ENCODE data around the gene SKAP1. TPM values are rescaled to one million over a fixed set of nuclear protein-coding genes. Genes with fewer than 3 reads are reported as not detected.

The SKAP1 gene
- total RNA-seq, 2 experiments from 2014 or later, result 1.2 TPM; not detected in 1

DNA sequence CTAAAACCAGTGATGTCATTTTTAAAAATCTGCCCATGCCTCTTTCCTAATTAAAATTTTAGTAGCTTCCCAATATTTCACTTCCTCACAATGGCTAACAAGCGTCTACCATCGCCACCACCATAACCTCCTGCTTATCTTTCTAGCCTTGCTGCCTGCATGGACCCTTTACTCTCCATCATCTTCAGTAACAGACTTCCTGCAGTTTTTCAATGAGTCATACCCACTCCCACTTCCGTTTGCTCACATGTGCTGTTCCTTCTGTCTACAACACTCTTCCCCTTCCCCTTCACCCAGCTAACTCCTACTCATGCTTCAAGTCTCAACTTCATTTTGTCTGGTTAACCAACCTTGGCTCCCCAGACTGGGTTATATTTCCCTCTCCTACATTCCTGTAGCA is 12.8 kb upstream of the SKAP1 start:
- ChIA-PET CTCF (ENCODE audit: unreplicated experiment) (interaction anchor here (1.0 kb wide), 1 partner anchor 9 kb away, joined by 4 read pairs; no protein-coding TSS in a partner anchor), POLR2A (interaction anchor here (0.6 to 4.0 kb wide), 5 partner anchors 10 to 137 kb away, joined by 3 to 37 read pairs (median 6); no protein-coding TSS in a partner anchor)
- BruUV-seq (replicated peaks), result no TSS peak

DNA sequence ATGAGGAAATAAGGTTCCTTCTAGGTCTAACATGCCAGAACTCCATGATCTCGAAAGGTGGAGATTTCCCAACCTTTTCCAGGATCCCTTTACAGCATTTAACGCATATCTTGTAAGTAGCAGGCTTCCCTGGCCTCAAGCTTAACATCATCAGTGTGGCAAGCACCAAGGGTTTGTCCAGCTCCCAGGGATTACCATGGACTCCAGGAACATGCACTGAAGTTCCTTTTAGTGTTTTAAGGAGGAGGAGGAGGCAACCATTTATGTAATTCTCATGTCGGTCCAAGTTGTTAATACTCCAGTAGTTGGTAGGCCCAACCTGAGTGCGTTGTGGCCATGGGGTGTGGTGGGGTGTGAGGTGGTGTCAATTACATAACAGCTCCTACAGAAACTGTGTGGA is 11.8 kb upstream of the SKAP1 start:
- Histone ChIP-seq H3K36me3 (ENCODE audit: insufficient read depth, low read length) (no peaks in the 10 kb centered on the region), H3K4me3 (ENCODE audit: low read depth, low read length, poor library complexity, severe bottlenecking) (peak overlapping the region; percentile 46), H3K79me2 (ENCODE audit: insufficient read depth, low read depth, low read length) (no peaks in the 10 kb centered on the region), H2AFZ (ENCODE audit: low read length) (no peak overlapping the region), H3K4me1 (ENCODE audit: insufficient read depth, low read length, poor library complexity, severe bottlenecking) (peaks cover 82% of the 10 kb centered on the region), H3K9me2 (ENCODE audit: insufficient read depth, low read length) (no peaks in the 10 kb centered on the region), H3K27ac (ENCODE audit: low read depth, low read length, poor library complexity, severe bottlenecking) (peak overlapping the region; percentile 96), H3K4me2 (ENCODE audit: low read length) (peak overlapping the region; percentile 83), H3K9me3 (ENCODE audit: low read length) (no peaks in the 10 kb centered on the region), H4K20me1 (ENCODE audit: insufficient read depth, low read length) (no peaks in the 10 kb centered on the region)
- no peak for DNase-seq (ENCODE audit: low spot score)
- intact Hi-C loops (cut with micrococcal nuclease; ENCODE audit: unreplicated experiment), result loop anchor here (1.0 to 2.0 kb wide), 2 partner anchors 10 to 23 kb away; no protein-coding TSS in a partner anchor
- CTCF ChIA-PET (ENCODE audit: unreplicated experiment), result interaction anchor here (1.0 kb wide), 1 partner anchor 10 kb away, joined by 4 read pairs; no protein-coding TSS in a partner anchor
- BruUV-seq (replicated peaks), result TSS peak; percentile 95
- POLR2A ChIA-PET, result interaction anchor here (2.0 to 4.0 kb wide), 3 partner anchors 11 to 89 kb away, joined by 6 to 37 read pairs (median 6); no protein-coding TSS in a partner anchor
- TF ChIP-seq, protein P1, sequence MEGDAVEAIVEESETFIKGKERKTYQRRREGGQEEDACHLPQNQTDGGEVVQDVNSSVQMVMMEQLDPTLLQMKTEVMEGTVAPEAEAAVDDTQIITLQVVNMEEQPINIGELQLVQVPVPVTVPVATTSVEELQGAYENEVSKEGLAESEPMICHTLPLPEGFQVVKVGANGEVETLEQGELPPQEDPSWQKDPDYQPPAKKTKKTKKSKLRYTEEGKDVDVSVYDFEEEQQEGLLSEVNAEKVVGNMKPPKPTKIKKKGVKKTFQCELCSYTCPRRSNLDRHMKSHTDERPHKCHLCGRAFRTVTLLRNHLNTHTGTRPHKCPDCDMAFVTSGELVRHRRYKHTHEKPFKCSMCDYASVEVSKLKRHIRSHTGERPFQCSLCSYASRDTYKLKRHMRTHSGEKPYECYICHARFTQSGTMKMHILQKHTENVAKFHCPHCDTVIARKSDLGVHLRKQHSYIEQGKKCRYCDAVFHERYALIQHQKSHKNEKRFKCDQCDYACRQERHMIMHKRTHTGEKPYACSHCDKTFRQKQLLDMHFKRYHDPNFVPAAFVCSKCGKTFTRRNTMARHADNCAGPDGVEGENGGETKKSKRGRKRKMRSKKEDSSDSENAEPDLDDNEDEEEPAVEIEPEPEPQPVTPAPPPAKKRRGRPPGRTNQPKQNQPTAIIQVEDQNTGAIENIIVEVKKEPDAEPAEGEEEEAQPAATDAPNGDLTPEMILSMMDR (conservative IDR thresholded peaks at IDR 0.05; ENCODE audit: low read length), result no peak
- TF ChIP-seq EZH2phosphoT487 (IDR thresholded peaks at IDR 0.05; ENCODE audit: borderline replicate concordance, low read depth, low read length), result no peak

More for the DNA sequence above, 12.8 kb upstream of the SKAP1 start:
- Histone ChIP-seq H3K79me2 (ENCODE audit: insufficient read depth, low read depth, low read length) (no peaks in the 10 kb centered on the region), H3K4me1 (ENCODE audit: insufficient read depth, low read length, poor library complexity, severe bottlenecking) (peaks cover 79% of the 10 kb centered on the region), H3K9me2 (ENCODE audit: insufficient read depth, low read length) (no peaks in the 10 kb centered on the region), H3K9me3 (ENCODE audit: low read length) (no peaks in the 10 kb centered on the region), H3K36me3 (ENCODE audit: insufficient read depth, low read length) (no peaks in the 10 kb centered on the region), H3K27ac (ENCODE audit: low read depth, low read length, poor library complexity, severe bottlenecking) (peak overlapping the region; percentile 96), H4K20me1 (ENCODE audit: insufficient read depth, low read length) (no peaks in the 10 kb centered on the region), H3K4me2 (ENCODE audit: low read length) (peak overlapping the region; percentile 83), H3K4me3 (ENCODE audit: low read depth, low read length, poor library complexity, severe bottlenecking) (peak overlapping the region; percentile 1), H2AFZ (ENCODE audit: low read length) (no peak overlapping the region)
- no peak for DNase-seq (ENCODE audit: low spot score)
- intact Hi-C loops (cut with micrococcal nuclease; ENCODE audit: unreplicated experiment), result no loop called here
- no peak for TF ChIP-seq EZH2phosphoT487 (IDR thresholded peaks at IDR 0.05; ENCODE audit: borderline replicate concordance, low read depth, low read length)
- TF ChIP-seq, protein P1 (conservative IDR thresholded peaks at IDR 0.05; ENCODE audit: low read length), result no peak

DNA sequence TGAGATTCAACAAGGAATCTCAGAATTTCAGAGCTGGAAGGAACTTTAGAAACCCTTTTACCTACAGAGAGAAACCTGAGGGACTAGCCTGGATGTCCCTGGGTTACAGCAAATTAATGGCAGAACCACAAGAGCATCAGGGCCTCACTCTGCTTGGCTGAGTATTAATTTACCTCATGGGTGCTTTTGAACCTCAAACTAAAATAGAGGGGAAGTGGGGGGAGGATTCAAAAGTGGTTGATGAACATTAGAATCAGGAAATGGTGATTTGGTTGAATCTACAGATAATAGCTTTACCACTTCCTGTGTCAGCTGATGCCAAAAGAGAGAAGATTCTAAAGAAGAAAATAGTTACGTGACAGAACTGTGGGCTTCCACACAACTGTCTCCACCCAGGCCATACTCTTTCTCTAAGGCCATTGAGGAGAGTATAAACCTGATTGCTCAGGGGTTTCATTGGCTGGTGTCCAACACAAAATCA is 11.3 kb upstream of the SKAP1 start:
- peaks cover 88% of the 10 kb centered on the region for H3K4me1 ChIP-seq (ENCODE audit: insufficient read depth, low read length, poor library complexity, severe bottlenecking)
- CTCF ChIA-PET (ENCODE audit: unreplicated experiment), result no interaction called here
- POLR2A ChIA-PET, result interaction anchor here (0.9 to 4.0 kb wide), 4 partner anchors 12 to 89 kb away, joined by 4 to 37 read pairs (median 6); no protein-coding TSS in a partner anchor

More for the DNA sequence above, 11.3 kb upstream of the SKAP1 start:
- DNase-seq (ENCODE audit: low spot score), result peak; percentile 95
- Histone ChIP-seq H3K9me2 (ENCODE audit: insufficient read depth, low read length) (no peaks in the 10 kb centered on the region), H3K79me2 (ENCODE audit: insufficient read depth, low read depth, low read length) (no peaks in the 10 kb centered on the region), H3K4me2 (ENCODE audit: low read length) (peak overlapping the region; percentile 83), H3K9me3 (ENCODE audit: low read length) (no peaks in the 10 kb centered on the region), H2AFZ (ENCODE audit: low read length) (no peak overlapping the region; the same call in 1 of the 2 replicates), H3K4me3 (ENCODE audit: low read depth, low read length, poor library complexity, severe bottlenecking) (peak overlapping the region; percentile 53), H3K27ac (ENCODE audit: low read depth, low read length, poor library complexity, severe bottlenecking) (peak overlapping the region; percentile 96), H4K20me1 (ENCODE audit: insufficient read depth, low read length) (no peaks in the 10 kb centered on the region), H3K36me3 (ENCODE audit: insufficient read depth, low read length) (no peaks in the 10 kb centered on the region)
- intact Hi-C loops (cut with micrococcal nuclease; ENCODE audit: unreplicated experiment), result loop anchor here (1.0 to 2.0 kb wide), 2 partner anchors 11 to 24 kb away; no protein-coding TSS in a partner anchor
- TF ChIP-seq, protein P1 (conservative IDR thresholded peaks at IDR 0.05; ENCODE audit: low read length), result no peak
- no peak for TF ChIP-seq EZH2phosphoT487 (IDR thresholded peaks at IDR 0.05; ENCODE audit: borderline replicate concordance, low read depth, low read length)
- BruUV-seq (replicated peaks), result no TSS peak

Data from OCI-LY7 (cell line).